ENCODE measurements around the gene BHLHA9.

BHLHA9 gene

GRCh38 chr17:1270210-1271029 is at the start of gene BHLHA9:
Gene BHLHA9, plus strand, starts transcription at chr17:1270444. Its CDS starts 120 bp downstream, at chr17:1270564.
- no peak for TF ChIP-seq CTCF (IDR thresholded peaks at IDR 0.05; ENCODE audit: control insufficient read depth, extremely low read depth, insufficient read depth)
- H3K4me3 ChIP-seq (ENCODE audit: low read depth, low read length), result no peak within 1 kb of the TSS
- DNase-seq (ENCODE audit: low read depth), result no peak

GRCh38 chr17:1221209-1221608 is 49.0 kb upstream of the BHLHA9 start:
- no peak overlapping the region for H3K4me3 ChIP-seq (ENCODE audit: low read depth, low read length)
- DNase-seq (ENCODE audit: low read depth), result no peak
- no peak for TF ChIP-seq CTCF (IDR thresholded peaks at IDR 0.05; ENCODE audit: control insufficient read depth, extremely low read depth, insufficient read depth)

- no peak for DNase-seq (ENCODE audit: low read depth)
- TF ChIP-seq CTCF (IDR thresholded peaks at IDR 0.05; ENCODE audit: control insufficient read depth, extremely low read depth, insufficient read depth), result no peak
- H3K4me3 ChIP-seq (ENCODE audit: low read depth, low read length), result no peak overlapping the region
Measured at GRCh38 chr17:1222321-1222720, 47.9 kb upstream of the BHLHA9 start.

- H3K4me3 ChIP-seq (ENCODE audit: low read depth, low read length), result no peak overlapping the region
- no peak for TF ChIP-seq CTCF (IDR thresholded peaks at IDR 0.05; ENCODE audit: control insufficient read depth, extremely low read depth, insufficient read depth)
- no peak for DNase-seq (ENCODE audit: low read depth)
Measured at GRCh38 chr17:1223662-1224061, 46.6 kb upstream of the BHLHA9 start.

- H3K4me3 ChIP-seq (ENCODE audit: low read depth, low read length), result no peak overlapping the region
Measured at GRCh38 chr17:1224330-1224729, 45.9 kb upstream of the BHLHA9 start.

GRCh38 chr17:1226308-1226707 is 43.9 kb upstream of the BHLHA9 start:
- no peak for DNase-seq (ENCODE audit: low read depth)

More at GRCh38 chr17:1224330-1224729, 45.9 kb upstream of the BHLHA9 start:
- no peak for DNase-seq (ENCODE audit: low read depth)
- no peak for TF ChIP-seq CTCF (IDR thresholded peaks at IDR 0.05; ENCODE audit: control insufficient read depth, extremely low read depth, insufficient read depth)

More at GRCh38 chr17:1226308-1226707, 43.9 kb upstream of the BHLHA9 start:
- H3K4me3 ChIP-seq (ENCODE audit: low read depth, low read length), result no peak overlapping the region
- TF ChIP-seq CTCF (IDR thresholded peaks at IDR 0.05; ENCODE audit: control insufficient read depth, extremely low read depth, insufficient read depth), result no peak

Measured in LNCaP clone FGC (cell line).